ENCODE data around the gene FIG4. TPM values are rescaled to one million over a fixed set of nuclear protein-coding genes. Genes with fewer than 3 reads are reported as not detected.

The FIG4 gene
- total and polyA plus RNA-seq, 2 of the 4 experiments (the other 2 are of a cell fraction), result 12.1 to 15.4 TPM

- Histone ChIP-seq H4K8ac (ENCODE audit: low read depth in 2 of 2, low read length in 2 of 2) (peak overlapping the region; percentile 63 to 86), H2BK20ac (ENCODE audit: low read depth, low read length) (peak overlapping the region; percentile 94), H3K9ac (ENCODE audit: low read depth, low read length) (peak overlapping the region; percentile 35; the same call in 1 of the 2 replicates), H3K79me1 (ENCODE audit: low read depth in 1 of 2, low read length in 2 of 2) (peaks cover 0 to 3% of the 10 kb centered on the region in 2 experiments; a peak in 1 of 4 replicates), H2BK5ac (ENCODE audit: low read depth, low read length, poor library complexity, severe bottlenecking) (peak overlapping the region; percentile 86), H3K4me3 (ENCODE audit: insufficient read depth, low read depth, low read length) (no peak overlapping the region), H3K36me3 (ENCODE audit: control insufficient read depth, insufficient read depth, low read length) (no peaks in the 10 kb centered on the region), H3K27me3 (ENCODE audit: control insufficient read depth, insufficient read depth, low read length) (no peaks in the 10 kb centered on the region), H3K9me3 (ENCODE audit: control insufficient read depth, insufficient read depth, low read length) (no peaks in the 10 kb centered on the region), H3K27ac (ENCODE audit: insufficient read depth, low read length) (peak overlapping the region; percentile 86), H2AK5ac (ENCODE audit: low read depth, low read length) (peak overlapping the region; percentile 91), H2BK120ac (ENCODE audit: low read depth, low read length) (peak overlapping the region; percentile 95), H3K4me2 (ENCODE audit: low read depth, low read length) (peak overlapping the region; percentile 2; the same call in 1 of the 2 replicates), H3K14ac (replicated peaks; ENCODE audit: low read depth, low read length) (peak overlapping the region; percentile 84), H4K5ac (ENCODE audit: low read depth, low read length) (peak overlapping the region; percentile 75), H2AFZ (replicated peaks; ENCODE audit: low read length, poor library complexity) (peak overlapping the region; percentile 77), H2BK15ac (ENCODE audit: low read depth, low read length) (peak overlapping the region; percentile 77; the same call in 2 of the 3 replicates), H3K9me1 (ENCODE audit: insufficient read depth, low read length) (peaks cover 19% of the 10 kb centered on the region), H3K4me1 (ENCODE audit: control insufficient read depth, insufficient read depth, low read length) (peaks cover 15% of the 10 kb centered on the region), H3K56ac (ENCODE audit: extremely low read depth, insufficient read depth, low read length) (peak overlapping the region; percentile 25; the same call in 1 of the 2 replicates), H2AK9ac (replicated peaks; ENCODE audit: low read depth, low read length, poor library complexity) (peak overlapping the region; percentile 76), H3K4ac (ENCODE audit: low read depth, low read length) (peak overlapping the region; percentile 95), H4K91ac (ENCODE audit: insufficient read depth, low read depth, low read length) (peak overlapping the region; percentile 88), H4K20me1 (ENCODE audit: insufficient read depth, low read length) (no peaks in the 10 kb centered on the region), H3K18ac (ENCODE audit: low read depth, low read length) (peak overlapping the region; percentile 92), H3K23ac (ENCODE audit: low read depth, low read length) (peak overlapping the region; percentile 93)
- ChIA-PET CTCF (interaction anchor here (1.0 kb wide), 1 partner anchor 245 kb away, joined by 4 read pairs; no protein-coding TSS in a partner anchor), POLR2A (ENCODE audit: unreplicated experiment) (no interaction called here)
- TF ChIP-seq CEBPB (IDR thresholded peaks at IDR 0.05; ENCODE audit: low read depth, low read length) (no peak), RFX5 (IDR thresholded peaks at IDR 0.05; ENCODE audit: low read depth, low read length) (no peak)
- DNase-seq (peak; percentile 88), ATAC-seq (ENCODE audit: low read depth) (peak; percentile 52)
- intact Hi-C loops (cut with micrococcal nuclease) (loop anchor here (10.0 kb wide), 1 partner anchor 240 kb away; no protein-coding TSS in a partner anchor), dilution Hi-C loops (cut with HindIII; ENCODE audit: low sequenced_read_pairs, unreplicated experiment) (no loop called here), in situ Hi-C loops (cut with MboI; ENCODE audit: low sequenced_read_pairs) (no loop called here)
- no TSS peak for BruUV-seq (replicated peaks)
- 93% methylated on average over 2 of the region's 6 CpGs; no CpG with 5 or more reads in 1 of the 2 experiments for WGBS, 2 experiments (ENCODE audit: extremely low coverage in 2 of 2, insufficient read length in 1 of 2)
Measured at GRCh38 chr6:109794201-109794923, 103.3 kb downstream of the FIG4 start.
